HS-27A (cell line): ENCODE results near the gene NRG3.

Experiments
- DNase-seq: peaks from one replicate; pipeline ENCODE4 v3.0.0-alpha.2; 2012; ENCODE audit warnings: low read depth, missing footprints

The NRG3 gene

GRCh38 chr10:82827901-82828300 is 952.9 kb downstream of the NRG3 start:
- DNase-seq = no peak

GRCh38 chr10:82847242-82847641 is 972.2 kb downstream of the NRG3 start:
- DNase-seq = no peak

- no peak for DNase-seq
These were observed 975.2 kb downstream of the NRG3 start for GRCh38 chr10:82850191-82850590.

GRCh38 chr10:82856957-82857613 is 982.1 kb downstream of the NRG3 start:
- DNase-seq = no peak

- DNase-seq = no peak
These were observed 986.9 kb downstream of the NRG3 start for GRCh38 chr10:82861889-82862288.

GRCh38 chr10:82865366-82865765 is 990.4 kb downstream of the NRG3 start:
- DNase-seq = no peak

GRCh38 chr10:82866424-82867020 is 991.5 kb downstream of the NRG3 start:
- DNase-seq = no peak

GRCh38 chr10:82867056-82867455 is 992.1 kb downstream of the NRG3 start:
- DNase-seq = no peak

GRCh38 chr10:82874671-82875070 is 999.7 kb downstream of the NRG3 start:
- DNase-seq = no peak

GRCh38 chr10:82880776-82881290 is 1005.8 kb downstream of the NRG3 start:
- no peak for DNase-seq

- DNase-seq = no peak
These were observed 1007.7 kb downstream of the NRG3 start for GRCh38 chr10:82882722-82883121.

GRCh38 chr10:82883603-82884002 is 1008.6 kb downstream of the NRG3 start:
- DNase-seq = no peak

GRCh38 chr10:82887488-82887887 is 1012.5 kb downstream of the NRG3 start:
- no peak for DNase-seq

- DNase-seq = no peak
These were observed 1013.9 kb downstream of the NRG3 start for GRCh38 chr10:82888809-82889455.

- DNase-seq = no peak
These were observed 1014.7 kb downstream of the NRG3 start for GRCh38 chr10:82889728-82890127.

GRCh38 chr10:82890573-82890972 is 1015.6 kb downstream of the NRG3 start:
- no peak for DNase-seq

- DNase-seq = no peak
These were observed 1033.1 kb downstream of the NRG3 start for GRCh38 chr10:82908096-82908495.

GRCh38 chr10:82908751-82909150 is 1033.8 kb downstream of the NRG3 start:
- no peak for DNase-seq

GRCh38 chr10:82910301-82910700 is 1035.3 kb downstream of the NRG3 start:
- no peak for DNase-seq

- DNase-seq = no peak
These were observed 1039.7 kb downstream of the NRG3 start for GRCh38 chr10:82914655-82915136.

GRCh38 chr10:82916941-82917340 is 1041.9 kb downstream of the NRG3 start:
- no peak for DNase-seq

- no peak for DNase-seq
These were observed 1043.0 kb downstream of the NRG3 start for GRCh38 chr10:82918022-82918421.

- DNase-seq = no peak
These were observed 1047.1 kb downstream of the NRG3 start for GRCh38 chr10:82922046-82922445.
